Jurkat, Clone E6-1 (cell line): ENCODE measurements around the gene RFLNA. TPM values are rescaled to one million over a fixed set of nuclear protein-coding genes. Genes with fewer than 3 reads are reported as not detected.

Experiments
- DNase-seq: peaks from one replicate; pipeline ENCODE4 v3.0.0-alpha.2; 2011; ENCODE audit warnings: low read depth, low spot score
- H3K4me3 ChIP-seq: 2 replicates; pipeline ENCODE4 v1.5.1; 2011; ENCODE audit warnings: mild to moderate bottlenecking, low read length, control low read depth, moderate library complexity
- polyA plus RNA-seq: library from polyadenylated mRNA; unstranded; fragments of >200 nt; gene quantifications from one replicate; pipeline ENCODE4 v1.2.1, GENCODE V29; 2012; ENCODE audit warnings: missing spikeins; ENCODE audit not compliant: insufficient read length, insufficient read depth

The RFLNA gene, protein sequence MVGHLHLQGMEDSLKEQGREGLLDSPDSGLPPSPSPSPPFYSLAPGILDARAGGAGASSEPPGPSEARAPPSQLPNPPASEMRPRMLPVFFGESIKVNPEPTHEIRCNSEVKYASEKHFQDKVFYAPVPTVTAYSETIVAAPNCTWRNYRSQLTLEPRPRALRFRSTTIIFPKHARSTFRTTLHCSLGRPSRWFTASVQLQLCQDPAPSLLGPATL
- polyA plus RNA-seq = 4.4 TPM

- DNase-seq = no peak
- no peak within 1 kb of the TSS for H3K4me3 ChIP-seq
Observed at GRCh38 chr12:124294780-124295341, at the start of gene RFLNA. Gene RFLNA, plus strand, starts transcription at chr12:124295093. Its CDS starts 337 bp downstream, at chr12:124295430.

DNA sequence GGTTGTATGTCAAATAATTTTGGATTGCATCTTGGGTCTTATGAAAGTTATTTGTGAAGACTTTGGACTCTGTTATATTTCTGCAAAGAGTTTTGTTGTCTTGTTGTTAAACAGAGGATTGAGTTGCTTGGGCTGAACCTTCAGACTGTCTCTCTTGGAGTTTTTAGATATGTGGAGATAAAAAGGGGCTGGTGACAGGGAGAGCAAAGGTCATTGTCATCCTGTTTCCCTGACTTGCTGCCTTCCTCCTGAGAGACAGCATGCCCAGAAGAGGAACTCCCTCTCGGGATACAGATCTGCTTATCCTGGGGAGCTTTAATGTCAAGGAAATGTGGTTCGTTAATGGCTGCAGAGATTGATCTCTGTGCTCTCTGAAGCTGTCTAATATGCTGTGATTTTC is 47.6 kb upstream of the RFLNA start:
- no peak overlapping the region for H3K4me3 ChIP-seq

DNA sequence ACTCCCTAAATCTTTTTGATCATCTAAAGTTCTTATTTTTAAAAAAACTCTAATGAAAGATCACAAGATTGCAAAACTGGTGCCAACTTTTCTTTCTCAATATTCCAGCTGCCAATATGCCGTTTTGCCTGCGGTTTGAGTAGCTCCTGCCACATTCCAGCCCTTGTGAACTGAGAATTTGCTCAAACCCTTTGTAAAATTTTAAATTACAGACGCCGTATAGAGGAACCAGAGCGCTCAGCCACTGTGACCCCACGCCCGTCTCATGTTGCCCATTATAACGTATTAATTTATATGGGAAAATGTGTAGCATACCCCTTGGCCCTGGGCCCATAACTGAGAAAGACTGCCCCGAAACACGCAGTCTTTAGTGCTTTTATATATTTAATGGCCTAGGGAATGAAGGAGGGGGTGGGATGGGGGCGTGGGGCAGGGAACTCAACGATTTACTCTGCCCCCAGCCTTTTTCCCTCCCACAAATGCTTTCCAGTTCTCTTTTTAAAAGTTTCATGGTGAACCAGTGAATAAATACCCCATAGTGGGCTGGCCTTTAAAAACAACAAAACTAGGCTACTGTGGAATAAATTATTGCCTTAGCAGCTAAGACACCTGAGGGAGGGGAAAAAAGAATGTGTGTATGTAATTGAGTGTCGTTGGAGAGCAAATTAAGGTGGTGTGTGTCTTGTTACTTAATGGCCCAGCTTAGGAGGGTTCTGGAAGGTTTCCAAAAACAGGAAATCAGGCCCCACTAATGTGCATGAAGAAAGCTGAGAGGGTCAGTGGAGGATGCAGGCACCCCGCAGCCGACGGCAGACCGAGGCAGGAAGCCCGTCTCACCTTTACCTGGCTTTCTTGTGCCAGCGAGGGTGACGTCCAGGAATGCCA is 45.7 kb upstream of the RFLNA start:
- no peak for DNase-seq
- no peak overlapping the region for H3K4me3 ChIP-seq

More for the DNA sequence above, 47.6 kb upstream of the RFLNA start:
- no peak for DNase-seq

DNA sequence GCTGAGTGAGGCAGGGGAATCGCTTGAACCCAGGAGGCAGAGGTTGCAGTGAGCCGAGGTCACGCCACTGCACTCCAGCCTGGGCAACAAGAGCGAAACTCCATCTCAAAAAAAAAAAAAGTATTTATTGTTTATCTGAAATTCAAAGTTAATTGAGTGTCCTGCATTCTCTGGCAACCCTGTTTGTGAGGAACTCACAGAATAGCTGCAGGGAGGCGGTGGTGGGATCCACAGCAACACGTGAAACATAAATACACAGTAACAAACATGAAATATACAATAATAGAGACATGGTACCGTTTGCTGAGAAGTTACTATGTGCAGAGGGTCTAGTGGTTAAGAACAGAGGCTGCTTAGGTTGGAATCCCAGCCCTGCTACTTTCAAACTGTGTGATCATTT is 43.7 kb upstream of the RFLNA start:
- no peak overlapping the region for H3K4me3 ChIP-seq
- DNase-seq = no peak

- no peak for DNase-seq
- H3K4me3 ChIP-seq = no peak overlapping the region
Observed at GRCh38 chr12:124252964-124253363, 41.9 kb upstream of the RFLNA start.

DNA sequence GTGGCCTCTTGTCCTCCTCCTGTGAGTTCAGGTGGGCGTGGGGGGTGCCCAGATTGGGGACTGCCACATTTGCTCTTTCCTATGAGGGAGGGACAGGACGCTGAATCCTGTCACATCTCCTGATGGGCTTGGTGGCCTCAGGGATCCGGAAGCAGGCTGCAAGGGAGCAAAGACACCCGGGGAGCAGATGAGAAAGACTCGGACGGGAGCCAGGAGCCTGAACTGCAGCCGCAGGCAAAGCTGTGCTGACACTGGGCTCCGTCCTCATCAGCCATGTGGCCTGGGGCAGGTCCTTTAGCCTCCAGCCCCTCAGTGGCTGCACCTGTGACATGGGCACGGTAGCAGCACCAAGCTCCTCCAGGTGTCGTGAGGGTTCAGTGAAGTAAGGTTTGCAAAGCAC is 40.8 kb upstream of the RFLNA start:
- DNase-seq = no peak
- H3K4me3 ChIP-seq = no peak overlapping the region

- no peak overlapping the region for H3K4me3 ChIP-seq
Observed at GRCh38 chr12:124259154-124260066, 35.5 kb upstream of the RFLNA start.

GRCh38 chr12:124261885-124262284 is 33.0 kb upstream of the RFLNA start:
- H3K4me3 ChIP-seq = no peak overlapping the region
- no peak for DNase-seq

More at GRCh38 chr12:124259154-124260066, 35.5 kb upstream of the RFLNA start:
- peak; percentile 79 for DNase-seq

- H3K4me3 ChIP-seq = no peak overlapping the region
- DNase-seq = no peak
Observed at GRCh38 chr12:124264089-124264795, 30.7 kb upstream of the RFLNA start.

GRCh38 chr12:124264879-124265278 is 30.0 kb upstream of the RFLNA start:
- DNase-seq = no peak

DNA sequence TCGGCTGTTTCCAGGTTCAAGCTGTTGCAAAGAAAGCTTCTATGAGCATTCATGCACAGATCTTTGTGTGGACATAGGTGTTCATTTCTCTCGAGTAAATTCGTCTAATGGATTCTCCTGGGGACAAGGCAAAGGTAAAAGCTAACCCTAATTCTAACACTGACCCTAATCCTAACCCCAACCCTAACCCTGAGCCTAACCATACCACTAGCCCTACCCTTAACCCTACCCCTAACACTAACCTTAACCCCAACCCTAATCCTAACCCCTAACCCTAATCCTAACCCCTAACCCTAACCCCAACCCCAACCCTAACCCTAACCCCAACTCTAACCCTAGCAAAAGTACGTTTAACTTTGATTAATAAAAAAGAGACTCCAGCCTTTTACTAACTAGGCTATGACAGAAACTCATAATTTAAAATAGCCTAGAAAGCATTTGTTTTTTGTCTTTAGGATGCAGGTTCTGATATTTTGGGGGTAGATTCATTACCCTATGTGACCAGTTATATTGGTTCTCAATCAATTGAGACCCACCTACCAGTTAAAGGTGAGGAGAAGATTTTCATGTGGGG is 27.6 kb upstream of the RFLNA start:
- DNase-seq = no peak
- H3K4me3 ChIP-seq = no peak overlapping the region

More at GRCh38 chr12:124264879-124265278, 30.0 kb upstream of the RFLNA start:
- H3K4me3 ChIP-seq = no peak overlapping the region

GRCh38 chr12:124270671-124271070 is 24.2 kb upstream of the RFLNA start:
- no peak overlapping the region for H3K4me3 ChIP-seq

DNA sequence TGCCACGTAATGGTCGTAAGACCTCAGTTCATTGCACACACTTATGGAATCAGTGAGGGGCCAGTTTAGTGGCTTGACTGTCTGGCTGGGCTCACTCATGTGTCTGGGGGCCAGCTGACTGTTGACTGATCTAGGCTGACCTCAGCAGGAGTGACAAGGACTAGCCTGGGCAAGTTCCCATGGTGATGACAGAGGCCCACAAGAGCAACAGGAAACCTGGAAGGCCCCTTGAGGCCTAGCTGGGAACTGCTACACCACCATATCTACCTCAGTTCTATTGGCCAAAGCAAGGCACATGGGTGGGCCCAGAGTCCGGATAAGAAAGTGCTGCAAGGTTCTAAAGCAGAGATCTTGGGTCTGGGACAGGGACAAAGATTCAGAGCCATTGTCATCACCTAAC is 21.3 kb upstream of the RFLNA start:
- no peak overlapping the region for H3K4me3 ChIP-seq
- DNase-seq = peak; percentile 47

More at GRCh38 chr12:124270671-124271070, 24.2 kb upstream of the RFLNA start:
- DNase-seq = no peak

DNA sequence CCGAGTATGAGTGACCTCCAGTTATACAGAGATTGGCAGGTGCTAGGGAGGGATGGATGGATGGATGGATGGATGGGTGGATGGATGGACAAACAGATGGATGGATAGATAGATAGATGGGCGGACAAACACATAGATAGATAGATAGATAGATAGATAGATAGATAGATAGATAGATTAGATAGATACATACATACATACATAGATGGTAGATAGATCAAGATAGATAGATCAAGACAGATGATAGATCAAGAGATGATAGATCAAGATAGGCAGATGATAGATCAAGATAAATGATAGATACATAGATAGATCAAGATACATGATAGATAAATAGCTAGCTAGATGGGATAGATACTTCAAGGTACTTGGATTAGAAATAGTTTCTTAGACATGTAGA is 18.6 kb upstream of the RFLNA start:
- H3K4me3 ChIP-seq = no peak overlapping the region
- no peak for DNase-seq

DNA sequence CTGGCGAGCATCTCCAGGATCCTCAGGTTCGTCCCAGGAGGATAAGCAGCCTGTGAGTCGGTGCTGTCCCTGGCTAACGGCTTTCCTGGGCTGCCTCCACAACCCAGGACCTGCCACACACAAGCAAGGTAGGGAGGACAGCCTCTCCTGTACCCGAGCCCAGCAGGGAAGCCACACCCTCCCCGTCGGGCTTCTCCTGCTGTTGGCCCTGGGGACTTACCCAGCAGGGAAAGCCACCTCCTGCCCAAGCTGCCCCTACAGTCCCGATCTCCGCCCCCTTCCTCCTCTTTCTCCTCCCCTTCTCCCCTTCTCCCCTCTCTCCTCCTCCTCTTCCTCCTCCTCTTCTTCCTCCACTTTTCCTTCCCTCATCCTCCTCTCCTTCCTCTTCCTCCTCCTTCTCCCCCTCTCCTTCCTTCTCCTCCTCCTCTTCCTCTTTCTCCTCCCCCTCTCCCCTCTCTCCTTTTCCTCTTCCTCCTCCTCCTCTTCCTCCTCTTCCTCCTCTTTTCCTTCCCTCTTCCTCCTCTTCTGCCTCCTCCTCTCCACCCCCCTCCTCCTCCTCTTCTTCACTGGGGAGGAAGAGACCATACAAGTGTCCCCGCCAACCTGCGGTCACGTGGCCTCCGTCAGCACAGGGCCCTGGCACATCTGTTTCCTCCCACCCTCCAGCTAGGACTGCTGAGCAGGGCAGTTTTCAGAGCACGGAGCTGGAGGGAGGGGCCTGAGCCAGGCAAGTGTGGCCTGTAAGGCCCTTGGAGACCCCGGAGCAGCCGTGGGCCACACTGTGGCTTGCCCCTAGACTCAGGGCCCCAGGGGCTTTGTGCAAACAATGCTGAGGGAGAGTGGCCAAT is 17.3 kb upstream of the RFLNA start:
- peak; percentile 58 for DNase-seq
- H3K4me3 ChIP-seq = no peak overlapping the region

DNA sequence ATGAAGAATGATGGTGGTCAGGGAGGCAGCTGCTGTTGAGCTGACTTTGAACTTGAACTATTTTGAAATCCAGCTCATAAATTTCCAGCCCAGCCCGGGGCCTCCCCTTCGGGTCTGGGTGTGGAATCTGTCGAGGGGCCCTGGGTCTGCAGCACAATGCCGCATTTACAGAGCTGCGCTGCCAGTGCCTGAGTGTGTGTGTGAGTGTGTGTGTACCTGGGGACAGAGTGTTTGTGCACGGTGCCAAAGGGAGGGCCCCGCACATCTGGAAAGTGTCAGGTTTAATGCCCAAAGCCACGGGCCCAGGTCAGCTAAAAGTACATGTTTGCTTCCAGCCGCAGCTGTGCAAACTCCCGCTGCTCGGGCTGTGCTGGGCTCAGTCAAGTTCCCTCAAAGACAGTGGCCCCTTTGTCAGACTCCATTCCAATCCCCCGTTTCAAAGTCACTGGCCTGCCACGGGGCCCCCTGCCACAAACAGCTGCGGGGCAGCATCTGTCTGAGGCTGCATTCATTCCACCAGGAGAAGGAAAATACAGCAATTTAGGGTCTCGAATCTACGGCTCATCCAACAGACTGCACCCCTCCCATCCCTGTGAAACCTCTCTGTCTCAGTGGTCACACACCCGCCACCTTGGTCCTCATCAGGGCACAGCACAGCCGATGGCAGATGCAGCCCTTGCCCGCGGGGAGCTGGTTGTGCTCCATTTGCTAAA is 16.3 kb upstream of the RFLNA start:
- DNase-seq = no peak
- H3K4me3 ChIP-seq = no peak overlapping the region

- no peak overlapping the region for H3K4me3 ChIP-seq
- no peak for DNase-seq
Observed at GRCh38 chr12:124279315-124279714, 15.6 kb upstream of the RFLNA start.
